HUDEP-2 (cell line): ENCODE results near the gene DUS4L.
"Not testable (repeated sequence)": the region's sequence is repeated elsewhere in the genome, so short reads cannot be mapped to it uniquely, and the experiment has no call there.

Experiments used
- DNase-seq, 76 experiments: peaks; one replicate each; lab custom pipeline; 2025; ENCODE audit not compliant: unreplicated experiment in 76 of 76; lab: John Stamatoyannopoulos, UW

DUS4L gene

GRCh38 chr7:107563775-107564552, at the start of gene DUS4L, which contains the start of gene COG5:
TSS of gene DUS4L (plus strand) at chr7:107563971. CDS start at chr7:107567071, 3,100 bp downstream.
TSS of gene COG5 (minus strand) at chr7:107563920. CDS start at chr7:107563896, 24 bp downstream.
- DNase-seq: peak in 73 of 76 experiments; percentile 18 to 83 (median 64)

- DNase-seq: no peak
These were observed 37.1 kb upstream of the DUS4L start for GRCh38 chr7:107526672-107527071.

- no peak for DNase-seq
These were observed 36.6 kb upstream of the DUS4L start for GRCh38 chr7:107527196-107527595.

- DNase-seq: no peak
These were observed 35.3 kb upstream of the DUS4L start for GRCh38 chr7:107528461-107528860.

GRCh38 chr7:107530751-107531150, 33.0 kb upstream of the DUS4L start:
- no peak for DNase-seq

GRCh38 chr7:107534139-107534538, 29.6 kb upstream of the DUS4L start:
- DNase-seq: no peak

- DNase-seq: not testable (repeated sequence)
These were observed 26.5 kb upstream of the DUS4L start for GRCh38 chr7:107537228-107537627.

GRCh38 chr7:107538001-107538400, 25.8 kb upstream of the DUS4L start:
- no peak for DNase-seq

GRCh38 chr7:107543338-107543993, 20.3 kb upstream of the DUS4L start:
- DNase-seq: no peak

GRCh38 chr7:107544848-107545591, 18.8 kb upstream of the DUS4L start:
- DNase-seq: no peak

- DNase-seq: no peak
These were observed 11.8 kb upstream of the DUS4L start for GRCh38 chr7:107551936-107552335.

- DNase-seq: no peak
These were observed 7.9 kb upstream of the DUS4L start for GRCh38 chr7:107555893-107556292.

- peak in 2 of 76 experiments; percentile 8 to 17 for DNase-seq
These were observed 3.9 kb upstream of the DUS4L start for GRCh38 chr7:107559864-107560263.

- DNase-seq: no peak
These were observed 2.8 kb upstream of the DUS4L start for GRCh38 chr7:107560898-107561516.

GRCh38 chr7:107563081-107563774, 543 bp upstream of the DUS4L start:
- DNase-seq: peak in 33 of 76 experiments; percentile 17 to 78 (median 49)

GRCh38 chr7:107564553-107565298, 955 bp downstream of the DUS4L start:
- DNase-seq: no peak

- DNase-seq: no peak
These were observed 6.5 kb downstream of the DUS4L start for GRCh38 chr7:107570298-107570697.

- DNase-seq: no peak
These were observed 9.8 kb downstream of the DUS4L start for GRCh38 chr7:107573537-107573936.

GRCh38 chr7:107579554-107579884, 15.7 kb downstream of the DUS4L start:
- peak in 3 of 76 experiments; percentile 27 to 59 (median 33) for DNase-seq
